NCI-H69 (cell line): ENCODE results near the gene TNPO1.

Source experiments
- DNase-seq: peaks from one replicate; lab custom pipeline; 2025; lab: John Stamatoyannopoulos, UW

Gene TNPO1

DNA sequence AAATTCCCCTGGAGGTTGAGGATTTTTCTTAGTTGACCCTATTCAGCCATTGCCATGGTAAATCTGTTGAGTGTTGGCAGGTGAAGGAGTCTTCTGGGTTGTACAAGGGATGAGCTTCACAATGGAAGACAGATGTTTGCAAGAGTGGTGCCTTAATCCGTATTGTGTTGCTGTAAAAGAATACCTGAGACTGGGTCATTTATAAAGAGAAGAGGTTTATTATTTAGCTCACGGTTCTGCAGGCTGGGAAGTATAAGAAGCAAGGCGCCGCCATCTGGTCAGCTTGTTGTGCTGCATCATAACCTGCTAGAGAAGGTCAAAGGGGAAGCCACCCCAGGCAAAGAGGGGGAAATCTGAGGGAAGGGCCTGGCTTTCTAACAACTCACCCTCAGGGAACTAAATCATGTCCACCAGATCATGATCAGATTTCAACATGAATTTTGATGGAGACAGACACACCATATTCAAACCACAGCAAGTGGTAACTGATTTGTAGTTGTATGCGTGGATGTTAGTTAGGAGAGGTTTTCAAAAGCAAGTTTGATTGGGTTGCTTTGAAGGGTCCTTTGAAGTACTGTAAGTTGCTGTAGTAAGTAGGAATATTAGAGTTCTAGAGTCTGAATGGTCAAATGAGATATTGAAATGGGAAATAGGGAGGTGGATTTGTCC lies 2.5 kb downstream of the TNPO1 start:
- DNase-seq, result peak; percentile 83

GRCh38 chr5:72821776-72822175 lies 5.3 kb downstream of the TNPO1 start:
- DNase-seq, result no peak

GRCh38 chr5:72822944-72823343 lies 6.5 kb downstream of the TNPO1 start:
- DNase-seq, result no peak

GRCh38 chr5:72829707-72830106 lies 13.2 kb downstream of the TNPO1 start:
- peak; percentile 7 for DNase-seq

- no peak for DNase-seq
Measured at GRCh38 chr5:72830362-72830761, 13.9 kb downstream of the TNPO1 start.

DNA sequence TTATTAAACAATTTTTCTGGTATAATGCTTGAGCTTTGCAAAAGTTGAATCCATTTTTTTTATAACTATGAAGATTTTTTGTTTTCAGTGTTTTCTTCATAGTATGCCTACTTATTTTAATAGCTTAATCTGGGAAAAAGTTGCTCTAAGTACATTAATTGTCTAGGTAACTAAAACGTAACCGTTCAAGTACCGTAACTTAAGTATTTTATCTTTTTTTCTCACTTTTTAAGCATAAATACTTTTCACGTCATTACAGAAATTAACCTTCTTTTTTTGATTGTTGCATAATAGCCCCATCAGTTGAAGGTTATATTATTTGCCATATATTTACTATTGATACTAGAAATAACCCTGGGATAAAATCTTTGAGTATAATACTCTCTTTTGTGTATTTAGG lies 15.2 kb downstream of the TNPO1 start:
- DNase-seq, result no peak

GRCh38 chr5:72834924-72835323 lies 18.5 kb downstream of the TNPO1 start:
- no peak for DNase-seq

DNA sequence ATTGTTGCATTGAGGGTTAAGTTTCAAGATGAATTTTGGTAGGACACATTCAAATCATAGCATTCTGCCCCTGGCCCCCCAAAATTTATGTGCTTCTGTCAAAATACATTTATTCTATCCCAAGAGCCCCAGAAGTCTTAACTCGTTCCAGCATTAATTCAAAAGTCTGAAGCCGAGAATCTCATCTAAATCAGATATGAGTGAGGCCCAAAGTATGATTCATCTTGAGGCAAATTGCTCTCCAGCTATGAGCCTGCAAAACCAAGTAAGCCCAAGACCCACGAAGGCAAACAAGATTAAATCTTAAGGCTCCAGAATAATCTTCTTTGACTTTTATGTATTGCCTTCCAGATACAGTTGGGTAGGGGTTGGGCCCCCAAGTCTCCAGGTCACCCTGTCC lies 19.2 kb downstream of the TNPO1 start:
- DNase-seq, result no peak

- DNase-seq, result no peak
Measured at GRCh38 chr5:72836810-72837209, 20.3 kb downstream of the TNPO1 start.

DNA sequence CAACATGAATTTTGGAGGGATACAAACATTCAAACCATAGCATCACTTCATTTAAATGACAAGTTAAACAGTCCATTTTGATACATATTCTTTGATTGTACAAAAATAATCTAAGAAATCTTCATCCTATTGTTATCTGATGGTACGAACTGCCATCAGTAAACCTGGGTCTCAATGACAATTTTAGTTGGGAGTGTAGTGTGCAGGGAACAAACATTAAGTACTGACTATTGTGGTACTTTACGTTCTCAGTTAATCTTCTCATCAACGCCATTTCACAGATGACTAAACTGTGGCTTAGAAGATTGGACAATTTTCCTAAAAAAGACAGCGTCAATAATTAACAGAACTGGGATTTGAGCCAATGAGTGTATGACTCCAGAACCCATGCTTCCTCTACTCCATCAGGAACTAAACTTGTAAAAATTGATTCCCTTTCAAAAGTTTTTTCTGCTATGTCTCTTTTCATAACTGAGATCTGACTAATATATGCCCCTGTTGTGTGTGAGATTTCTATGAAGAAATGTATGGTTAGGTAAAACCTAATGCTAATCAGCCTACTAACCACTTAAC lies 21.1 kb downstream of the TNPO1 start:
- DNase-seq, result no peak

DNA sequence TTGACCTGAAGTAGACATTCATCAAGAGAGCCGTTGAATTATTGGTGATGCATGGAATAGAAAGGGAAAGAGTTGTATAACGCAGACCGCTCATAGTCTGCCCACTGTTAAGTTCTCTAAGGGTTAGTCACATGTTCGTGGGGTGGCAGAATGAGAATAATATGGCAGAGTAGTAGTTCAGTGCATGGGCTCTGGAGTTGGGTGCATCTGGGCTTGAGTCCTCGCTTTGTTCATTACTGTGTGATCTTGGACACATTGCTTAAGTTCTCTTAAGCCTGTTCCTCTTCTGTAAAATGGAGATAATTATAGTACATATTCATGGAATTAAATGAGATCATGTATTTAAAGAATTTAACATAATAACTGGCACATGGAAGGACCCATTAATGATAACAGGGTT lies 23.6 kb downstream of the TNPO1 start:
- no peak for DNase-seq

DNA sequence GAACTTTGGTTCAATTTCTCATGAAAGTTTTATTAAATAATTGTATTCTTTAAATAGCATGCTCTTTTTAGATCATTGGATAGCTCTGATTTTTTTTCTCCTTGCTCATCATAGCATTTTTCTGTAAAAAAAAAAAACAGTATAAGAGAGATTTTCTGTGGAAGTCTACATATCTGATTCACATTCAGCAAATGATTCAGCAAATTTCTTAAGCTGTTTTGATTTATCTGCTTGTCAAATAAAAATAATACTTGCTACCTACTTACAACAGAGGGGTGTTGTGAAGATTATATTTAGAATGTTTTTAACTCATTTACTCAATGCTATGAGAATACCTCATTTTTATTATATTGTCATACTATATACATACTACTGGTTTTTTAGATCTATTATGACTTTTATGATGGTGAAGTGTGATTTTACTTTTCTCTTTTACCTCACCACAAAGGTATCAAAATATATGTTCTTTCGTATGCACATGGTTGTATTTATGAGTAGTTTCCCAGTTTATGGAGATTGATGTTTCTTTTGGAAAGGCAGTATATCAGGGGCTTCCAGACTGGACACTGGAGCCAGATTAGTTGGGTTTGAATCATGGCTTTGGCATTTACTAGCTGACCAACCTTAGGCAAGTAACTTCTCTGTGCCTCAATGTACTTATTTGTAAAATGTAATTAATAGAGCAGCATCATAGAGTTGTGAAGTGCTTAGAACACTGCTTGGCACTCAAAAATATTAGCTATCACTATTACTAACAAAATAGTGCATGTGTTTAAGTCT lies 25.5 kb downstream of the TNPO1 start:
- DNase-seq, result no peak

DNA sequence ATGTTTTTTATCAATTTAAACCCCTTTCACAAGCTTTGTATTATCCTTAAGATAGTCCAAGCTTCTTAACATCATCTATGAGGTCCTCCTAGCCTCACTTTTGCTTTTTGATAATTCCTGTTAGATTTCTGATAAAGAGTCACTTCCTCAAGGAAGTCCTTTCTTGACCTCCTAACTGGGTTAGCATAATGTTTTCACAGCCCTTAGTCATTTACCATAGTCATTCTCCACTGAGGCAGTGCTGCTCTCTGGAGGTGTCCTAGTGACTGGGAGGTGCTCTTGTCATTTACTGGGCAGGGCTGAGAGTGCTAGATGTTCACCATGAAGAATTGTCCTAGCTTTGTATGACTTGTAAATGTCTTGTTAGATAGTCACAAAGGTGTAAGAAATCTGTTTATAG lies 26.4 kb downstream of the TNPO1 start:
- peak; percentile 16 for DNase-seq

DNA sequence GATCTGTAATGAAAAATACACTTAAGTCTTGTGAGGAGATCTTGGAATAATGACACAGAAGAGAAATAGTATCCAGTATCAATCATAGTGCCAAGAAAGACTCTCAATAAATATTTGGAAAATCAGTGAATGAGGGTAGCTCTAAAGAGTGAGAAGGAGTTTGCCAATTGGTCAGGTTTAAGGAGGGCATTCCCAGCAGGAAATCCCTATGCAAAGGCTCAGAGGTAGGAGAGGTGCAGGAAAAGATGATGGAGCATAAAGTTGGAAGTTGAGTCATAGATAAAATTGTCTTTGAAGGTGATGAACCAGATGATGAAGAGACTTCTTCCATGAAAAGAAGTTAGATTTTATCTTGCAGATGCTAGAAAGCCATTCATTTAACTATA lies 27.8 kb downstream of the TNPO1 start:
- no peak for DNase-seq

- no peak for DNase-seq
Measured at GRCh38 chr5:72845889-72846288, 29.4 kb downstream of the TNPO1 start.

DNA sequence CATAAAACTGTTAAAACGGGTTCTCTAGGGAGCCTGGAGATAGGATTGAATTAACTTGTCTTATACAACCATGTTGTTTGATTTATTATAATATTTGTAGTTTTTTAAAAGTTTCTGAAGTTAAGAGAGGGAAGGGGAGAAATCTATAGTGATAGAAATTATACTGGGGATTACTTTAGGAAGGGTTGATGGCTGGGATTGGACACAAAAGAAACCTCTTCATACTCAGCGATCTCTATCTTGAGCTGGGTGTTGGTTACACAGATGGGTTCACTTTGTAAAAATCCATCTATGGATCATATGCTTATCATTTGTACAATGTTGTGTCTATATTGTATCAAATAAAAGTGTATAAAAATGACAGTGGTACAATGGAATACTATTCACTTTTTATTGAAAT lies 30.0 kb downstream of the TNPO1 start:
- DNase-seq, result no peak

GRCh38 chr5:72847439-72847838 lies 31.0 kb downstream of the TNPO1 start:
- DNase-seq, result no peak

DNA sequence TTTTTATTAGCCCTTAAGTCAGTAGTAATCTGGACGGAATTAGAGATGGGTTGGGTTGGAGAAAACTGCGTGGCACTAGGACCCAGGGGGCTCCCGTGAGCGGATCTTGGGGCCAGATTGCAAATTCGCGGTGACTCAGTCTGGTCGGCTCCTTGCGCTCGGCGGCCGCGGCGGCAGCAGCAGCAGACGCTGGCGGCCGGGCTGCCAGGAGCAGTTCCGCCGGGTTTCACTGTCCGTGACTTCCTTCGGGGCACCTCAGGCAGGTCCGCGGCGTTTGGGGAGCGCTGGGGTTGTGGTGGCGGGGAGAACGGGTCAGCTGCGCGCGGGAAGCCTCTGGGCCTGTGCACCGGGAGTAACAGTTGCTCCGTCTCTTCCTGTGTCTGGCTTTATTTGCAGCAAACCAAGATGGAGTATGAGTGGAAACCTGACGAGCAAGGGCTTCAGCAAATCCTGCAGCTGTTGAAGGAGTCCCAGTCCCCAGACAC lies 31.6 kb downstream of the TNPO1 start:
- peak; percentile 94 for DNase-seq

- peak; percentile 91 for DNase-seq
Measured at GRCh38 chr5:72848474-72849428, 32.3 kb downstream of the TNPO1 start.

- DNase-seq, result peak; percentile 40
Measured at GRCh38 chr5:72849546-72849945, 33.1 kb downstream of the TNPO1 start.

- no peak for DNase-seq
Measured at GRCh38 chr5:72850113-72850512, 33.7 kb downstream of the TNPO1 start.

DNA sequence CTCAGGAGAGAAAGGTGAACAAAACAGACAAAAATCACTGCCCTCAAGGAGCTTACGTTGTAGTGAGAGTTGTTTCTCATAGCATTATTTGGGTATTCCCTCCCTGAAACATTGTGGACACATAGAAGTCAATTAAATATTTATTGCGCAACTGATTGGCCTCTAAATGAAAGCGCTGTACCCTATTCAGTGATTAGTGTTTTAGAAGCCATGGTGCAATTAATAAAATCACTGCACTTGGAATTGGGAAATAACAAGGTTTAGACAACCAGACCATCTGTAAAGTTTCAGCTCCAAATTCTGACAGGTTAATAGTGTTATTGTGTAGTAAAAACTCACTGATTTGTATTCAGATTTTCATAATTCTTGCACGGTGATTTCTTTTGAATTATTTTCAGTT lies 35.9 kb downstream of the TNPO1 start:
- no peak for DNase-seq
